ENCODE measurements around the gene HSFX1. TPM values are rescaled to one million over a fixed set of nuclear protein-coding genes. Genes with fewer than 3 reads are reported as not detected.
"Not testable (repeated sequence)": the region's sequence is repeated elsewhere in the genome, so short reads cannot be mapped to it uniquely, and the experiment has no call there.

HSFX1 gene
- total RNA-seq, 1 experiment from 2014 or later, result 0.55 TPM

DNA sequence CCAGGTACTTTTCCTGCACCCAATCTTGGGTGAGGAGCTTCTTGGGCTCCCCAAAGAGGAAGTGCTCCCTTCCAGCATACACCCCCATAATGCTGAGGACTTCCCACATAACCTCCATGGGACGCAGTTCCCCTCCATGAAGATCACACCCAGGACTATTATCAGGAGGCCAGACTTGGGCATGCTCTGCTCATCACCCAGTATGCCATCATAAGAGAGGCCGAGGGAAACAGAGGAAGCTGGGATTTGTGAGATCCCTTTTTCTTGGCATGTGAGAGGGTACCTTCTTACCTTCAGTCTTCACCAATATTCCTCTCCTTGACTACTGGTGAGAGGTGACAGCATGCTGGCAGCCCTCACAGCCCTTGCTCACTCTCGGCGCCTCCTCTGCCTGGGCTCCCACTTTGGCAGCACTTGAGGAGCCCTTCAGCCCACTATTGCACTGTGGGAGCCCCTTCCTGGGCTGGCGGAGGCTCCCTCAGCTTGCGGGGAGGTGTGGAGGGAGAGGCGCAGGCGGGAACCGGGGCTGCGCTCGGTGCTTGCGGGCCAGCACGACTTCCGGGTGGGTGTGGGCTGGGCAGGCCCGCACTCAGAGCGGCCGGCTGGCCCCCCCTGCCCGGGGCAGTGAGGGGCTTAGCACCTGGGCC, 15.7 kb upstream of the HSFX1 start:
- no peak overlapping the region for H2AFZ ChIP-seq (ENCODE audit: low read length)
- no peak for DNase-seq
- no peaks in the 10 kb centered on the region for H3K79me1 ChIP-seq (ENCODE audit: insufficient read depth, low read depth, low read length, poor library complexity, severe bottlenecking)
- H3K4me2 ChIP-seq (ENCODE audit: insufficient read depth, insufficient read length, low read length), result no peak overlapping the region
- H3K36me3 Mint-ChIP-seq (ENCODE audit: insufficient read depth in 1 of 3, low read depth in 3 of 3), result peaks cover 0 to 5% (median 0%) of the 10 kb centered on the region in 3 experiments; a peak in 3 of 7 replicates
- H2BK120ac ChIP-seq (ENCODE audit: low read depth, low read length, poor library complexity, severe bottlenecking), result no peak overlapping the region
- H3K23me2 ChIP-seq (ENCODE audit: insufficient read length, low read depth, low read length, poor library complexity, severe bottlenecking), result no peaks in the 10 kb centered on the region
- H3K4me1 Mint-ChIP-seq, result no peaks in the 10 kb centered on the region
- peaks cover 29% of the 10 kb centered on the region for H3K9me3 ChIP-seq (ENCODE audit: control insufficient read depth, low read depth, low read length)
- no peak overlapping the region for H3T11ph ChIP-seq (ENCODE audit: low read length)
- H4K20me1 ChIP-seq (ENCODE audit: control insufficient read depth, insufficient read depth, insufficient read length), result no peaks in the 10 kb centered on the region
- H4K8ac ChIP-seq (replicated peaks; ENCODE audit: insufficient read length, low read depth, low read length), result no peak overlapping the region
- no peak overlapping the region for H2BK5ac ChIP-seq (ENCODE audit: insufficient read length, low read length)
- TF ChIP-seq, protein P1, sequence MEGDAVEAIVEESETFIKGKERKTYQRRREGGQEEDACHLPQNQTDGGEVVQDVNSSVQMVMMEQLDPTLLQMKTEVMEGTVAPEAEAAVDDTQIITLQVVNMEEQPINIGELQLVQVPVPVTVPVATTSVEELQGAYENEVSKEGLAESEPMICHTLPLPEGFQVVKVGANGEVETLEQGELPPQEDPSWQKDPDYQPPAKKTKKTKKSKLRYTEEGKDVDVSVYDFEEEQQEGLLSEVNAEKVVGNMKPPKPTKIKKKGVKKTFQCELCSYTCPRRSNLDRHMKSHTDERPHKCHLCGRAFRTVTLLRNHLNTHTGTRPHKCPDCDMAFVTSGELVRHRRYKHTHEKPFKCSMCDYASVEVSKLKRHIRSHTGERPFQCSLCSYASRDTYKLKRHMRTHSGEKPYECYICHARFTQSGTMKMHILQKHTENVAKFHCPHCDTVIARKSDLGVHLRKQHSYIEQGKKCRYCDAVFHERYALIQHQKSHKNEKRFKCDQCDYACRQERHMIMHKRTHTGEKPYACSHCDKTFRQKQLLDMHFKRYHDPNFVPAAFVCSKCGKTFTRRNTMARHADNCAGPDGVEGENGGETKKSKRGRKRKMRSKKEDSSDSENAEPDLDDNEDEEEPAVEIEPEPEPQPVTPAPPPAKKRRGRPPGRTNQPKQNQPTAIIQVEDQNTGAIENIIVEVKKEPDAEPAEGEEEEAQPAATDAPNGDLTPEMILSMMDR (conservative IDR thresholded peaks at IDR 0.05), result no peak
- H2BK12ac ChIP-seq (ENCODE audit: insufficient read length, low read depth, low read length), result no peak overlapping the region
- no peak overlapping the region for H3K56ac ChIP-seq (ENCODE audit: insufficient read length, low read depth, low read length)
- H4K91ac ChIP-seq (ENCODE audit: insufficient read length, low read depth, low read length), result no peak overlapping the region
- no peaks in the 10 kb centered on the region for H3K4me1 ChIP-seq (ENCODE audit: insufficient read depth, low read length)
- H3K27ac ChIP-seq (ENCODE audit: insufficient read length, low read depth, low read length), result no peak overlapping the region
- peaks cover 9% of the 10 kb centered on the region for H3K27me3 Mint-ChIP-seq (ENCODE audit: low read depth)
- no peak overlapping the region for H3K4me3 Mint-ChIP-seq
- H2BK15ac ChIP-seq (ENCODE audit: low read depth, low read length), result no peak overlapping the region
- no peak overlapping the region for H2BK20ac ChIP-seq (ENCODE audit: low read depth, low read length, poor library complexity, severe bottlenecking)
- no peak overlapping the region; a peak in 1 of 7 replicates for H3K27ac Mint-ChIP-seq
- no peak overlapping the region for H3K4ac ChIP-seq (ENCODE audit: low read depth, low read length)
- H3K79me2 ChIP-seq (ENCODE audit: insufficient read depth, low read length), result no peaks in the 10 kb centered on the region
- no peaks in the 10 kb centered on the region for H3K27me3 ChIP-seq (ENCODE audit: insufficient read depth, low read length)
- H3K23ac ChIP-seq (ENCODE audit: insufficient read length, low read depth, low read length), result no peak overlapping the region
- WGBS (ENCODE audit: extremely low coverage, insufficient read length, low lambda C conversion rate), result no CpG with 5 or more reads among the region's 18 CpGs
- H2AK5ac ChIP-seq (ENCODE audit: insufficient read length, low read length), result no peak overlapping the region
- peaks cover 60 to 65% of the 10 kb centered on the region in 2 experiments for H3K9me3 Mint-ChIP-seq
- H3K14ac ChIP-seq (ENCODE audit: insufficient read depth, low read length), result no peak overlapping the region
- H4K5ac ChIP-seq (ENCODE audit: insufficient read length, low read depth, low read length), result no peak overlapping the region
- no peak overlapping the region for H3K9ac ChIP-seq (ENCODE audit: extremely low read depth, insufficient read length, low read length)
- H3K18ac ChIP-seq (ENCODE audit: insufficient read length, low read depth, low read length), result no peak overlapping the region

GRCh38 chrX:149758715-149759078, 15.2 kb upstream of the HSFX1 start:
- H3T11ph ChIP-seq (ENCODE audit: low read length); H3K23me2 ChIP-seq (ENCODE audit: insufficient read length, low read depth, low read length, poor library complexity, severe bottlenecking); H2AK5ac ChIP-seq (ENCODE audit: insufficient read length, low read length); H3K79me1 ChIP-seq (ENCODE audit: insufficient read depth, low read depth, low read length, poor library complexity, severe bottlenecking); H3K9ac ChIP-seq (ENCODE audit: extremely low read depth, insufficient read length, low read length); H3K27me3 ChIP-seq (ENCODE audit: insufficient read depth, low read length); H3K36me3 Mint-ChIP-seq (ENCODE audit: insufficient read depth in 1 of 3, low read depth in 3 of 3); H3K27ac Mint-ChIP-seq; H3K4me1 Mint-ChIP-seq; H2BK12ac ChIP-seq (ENCODE audit: insufficient read length, low read depth, low read length); H2BK15ac ChIP-seq (ENCODE audit: low read depth, low read length); H4K8ac ChIP-seq (replicated peaks; ENCODE audit: insufficient read length, low read depth, low read length); H3K4me2 ChIP-seq (ENCODE audit: insufficient read depth, insufficient read length, low read length); H4K5ac ChIP-seq (ENCODE audit: insufficient read length, low read depth, low read length); H3K27ac ChIP-seq (ENCODE audit: insufficient read length, low read depth, low read length); H3K23ac ChIP-seq (ENCODE audit: insufficient read length, low read depth, low read length); H2BK120ac ChIP-seq (ENCODE audit: low read depth, low read length, poor library complexity, severe bottlenecking); H4K91ac ChIP-seq (ENCODE audit: insufficient read length, low read depth, low read length); H3K14ac ChIP-seq (ENCODE audit: insufficient read depth, low read length); DNase-seq; H2AFZ ChIP-seq (ENCODE audit: low read length); H4K20me1 ChIP-seq (ENCODE audit: control insufficient read depth, insufficient read depth, insufficient read length); H3K56ac ChIP-seq (ENCODE audit: insufficient read length, low read depth, low read length); H2BK5ac ChIP-seq (ENCODE audit: insufficient read length, low read length); H3K4me3 Mint-ChIP-seq; H3K4ac ChIP-seq (ENCODE audit: low read depth, low read length); H3K79me2 ChIP-seq (ENCODE audit: insufficient read depth, low read length); H2BK20ac ChIP-seq (ENCODE audit: low read depth, low read length, poor library complexity, severe bottlenecking); H3K27me3 Mint-ChIP-seq (ENCODE audit: low read depth); H3K18ac ChIP-seq (ENCODE audit: insufficient read length, low read depth, low read length); H3K4me1 ChIP-seq (ENCODE audit: insufficient read depth, low read length): not testable (repeated sequence)
- peaks cover 29% of the 10 kb centered on the region for H3K9me3 ChIP-seq (ENCODE audit: control insufficient read depth, low read depth, low read length)
- peaks cover 60 to 66% of the 10 kb centered on the region in 2 experiments for H3K9me3 Mint-ChIP-seq
- no CpG with 5 or more reads among the region's 17 CpGs for WGBS (ENCODE audit: extremely low coverage, insufficient read length, low lambda C conversion rate)

All from H9 (cell line).